HG03575 (cell line): ENCODE data around the gene DAGLB.
A peak's percentile ranks its signal among the peaks of the same experiment; 100 is the strongest.
"Not testable (repeated sequence)": the region's sequence is repeated elsewhere in the genome, so short reads cannot be mapped to it uniquely, and the experiment has no call there.

Experiments
- ATAC-seq: cut with Tn5 transposase; IDR thresholded peaks from one replicate; pipeline ENCODE4 v1.9.1; 2021; ENCODE audit not compliant: unreplicated experiment, insufficient number of reproducible peaks, low FRiP score; ENCODE audit errors: extremely low read depth

The DAGLB gene

GRCh38 chr7:6465862-6466261 lies 18.1 kb upstream of the DAGLB start:
- ATAC-seq: no peak

- not testable (repeated sequence) for ATAC-seq
These were observed 15.9 kb upstream of the DAGLB start for GRCh38 chr7:6463609-6464008.

DNA sequence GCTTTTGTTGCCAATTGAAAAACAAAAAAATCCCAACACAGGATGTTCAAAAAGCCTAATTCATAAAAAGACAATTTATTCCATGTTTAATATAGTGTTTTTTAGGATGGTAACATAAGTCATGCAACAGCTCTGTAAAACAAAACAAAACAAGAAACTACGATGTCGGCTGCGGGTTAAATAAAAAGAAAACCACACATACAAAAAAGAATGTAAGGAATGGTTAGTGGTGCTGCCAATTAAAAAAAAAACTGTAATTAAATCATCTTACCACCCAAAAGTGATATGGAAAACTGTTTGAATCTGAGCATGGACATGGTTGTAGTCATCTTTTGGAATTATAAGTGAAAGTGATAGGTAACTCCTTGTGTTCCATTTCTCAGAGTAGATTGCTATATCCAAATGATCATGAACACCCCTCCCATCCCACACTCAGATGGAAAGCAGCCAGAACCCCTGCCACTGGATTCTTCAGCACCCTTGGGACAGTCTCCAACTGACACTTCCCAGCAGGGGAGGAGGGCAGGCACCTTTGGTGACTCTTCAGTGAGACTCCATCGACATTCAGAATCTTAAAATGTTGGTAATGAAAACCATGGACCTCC lies 14.3 kb upstream of the DAGLB start:
- no peak for ATAC-seq

DNA sequence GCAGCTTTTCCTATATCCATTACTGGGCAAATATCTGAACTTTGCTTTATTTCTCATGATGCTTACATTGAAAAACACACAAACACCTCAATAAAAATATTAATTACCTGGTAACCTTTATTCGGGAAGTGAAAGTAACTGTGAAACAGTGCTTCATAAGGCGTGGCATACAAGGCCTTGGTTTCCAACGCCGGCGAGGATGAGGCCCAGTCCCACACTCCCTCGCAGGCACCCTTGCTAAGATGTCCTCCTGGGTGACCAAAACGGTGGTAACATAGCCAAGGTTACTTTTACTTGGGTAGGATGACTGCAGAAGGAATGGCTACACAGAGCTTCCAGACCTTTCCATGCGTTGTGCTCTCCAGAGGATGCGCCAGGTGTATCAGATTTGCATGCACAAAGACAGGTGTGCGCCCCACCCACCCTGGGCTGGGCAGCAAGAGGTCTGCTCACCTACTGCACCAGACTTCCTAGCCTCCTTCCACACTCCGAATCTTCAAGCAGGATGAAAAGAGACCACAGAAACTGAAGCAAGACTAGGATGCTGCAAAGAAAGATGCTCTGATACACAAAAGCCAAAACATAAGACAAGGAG lies 13.3 kb upstream of the DAGLB start:
- no peak for ATAC-seq

- ATAC-seq: no peak
These were observed 12.5 kb upstream of the DAGLB start for GRCh38 chr7:6460303-6460702.

- not testable (repeated sequence) for ATAC-seq
These were observed 10.9 kb upstream of the DAGLB start for GRCh38 chr7:6458676-6459075.

- no peak for ATAC-seq
These were observed 6.0 kb upstream of the DAGLB start for GRCh38 chr7:6453734-6454133.

DNA sequence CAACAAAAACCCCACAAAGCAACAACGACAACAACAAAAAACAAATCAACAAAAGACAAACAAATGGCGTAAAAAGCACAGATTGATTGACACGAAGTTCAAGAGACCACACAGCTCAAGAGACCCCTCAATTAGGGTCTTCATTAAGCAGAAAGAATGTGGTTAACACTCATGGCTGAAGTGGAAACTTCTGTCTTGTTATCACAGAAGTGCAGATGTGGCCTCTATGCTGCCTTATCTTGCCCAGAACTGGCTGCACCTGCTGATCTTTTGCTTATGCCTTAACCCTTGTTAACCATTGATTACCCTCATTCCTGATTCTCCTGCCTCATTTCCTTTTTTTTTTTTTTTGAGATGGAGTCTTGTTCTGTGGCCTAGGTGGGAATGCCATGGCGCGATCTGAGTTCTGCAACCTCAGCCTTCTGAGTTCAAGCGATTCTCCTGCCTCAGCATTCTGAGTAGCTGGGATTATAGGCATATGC lies 3.5 kb upstream of the DAGLB start:
- no peak for ATAC-seq

- ATAC-seq: not testable (repeated sequence)
These were observed 2.8 kb upstream of the DAGLB start for GRCh38 chr7:6450591-6450990.

DNA sequence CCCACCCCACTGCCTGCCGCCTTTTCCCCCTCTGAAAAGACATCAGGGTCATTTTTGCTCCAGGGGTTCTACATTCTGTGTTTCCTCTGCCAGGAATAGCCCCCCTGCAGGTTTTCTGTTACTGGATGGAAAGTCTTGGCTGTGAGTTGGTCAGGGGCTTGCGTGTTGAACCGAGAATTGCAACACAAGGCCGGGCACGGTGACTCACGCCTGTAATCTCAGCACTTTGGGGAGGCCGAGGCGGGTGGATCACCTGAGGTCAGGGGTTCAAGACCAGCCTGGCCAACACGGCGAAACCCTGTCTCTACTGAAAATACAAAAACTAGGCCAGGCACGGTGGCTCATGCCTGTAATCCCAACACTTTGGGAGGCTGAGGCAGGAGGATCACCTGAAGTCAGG lies 2.1 kb upstream of the DAGLB start:
- not testable (repeated sequence) for ATAC-seq

DNA sequence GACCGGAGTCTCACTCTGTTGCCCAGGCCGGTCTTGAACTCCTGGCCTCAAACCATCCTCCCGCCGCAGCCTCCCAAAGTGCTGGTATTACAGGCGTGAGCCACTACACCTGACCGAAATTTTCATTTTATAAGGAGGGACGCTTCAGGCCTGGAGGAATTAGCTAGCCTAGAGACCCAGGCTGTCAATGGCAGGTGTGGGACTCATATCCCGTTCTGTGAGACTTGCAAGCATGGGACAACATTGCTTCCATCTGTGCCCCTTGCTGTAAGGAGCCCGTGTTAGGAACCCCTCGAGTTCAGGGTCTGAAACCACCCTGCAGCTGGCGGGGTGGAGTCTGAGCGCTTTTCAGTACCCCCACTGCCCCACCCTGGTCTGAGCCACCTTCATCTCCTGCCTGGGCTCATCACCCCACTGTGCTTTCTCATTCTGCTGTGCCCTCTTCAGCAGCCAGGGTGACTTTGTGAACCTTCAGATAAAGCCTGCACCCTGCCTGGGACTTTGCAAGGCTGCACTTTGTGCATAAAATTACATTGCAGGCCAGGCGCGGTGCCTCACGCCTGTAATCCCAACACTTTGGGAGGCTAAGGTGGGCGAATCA lies 1.3 kb upstream of the DAGLB start:
- no peak for ATAC-seq

- ATAC-seq: peak; percentile 7
These were observed 745 bp downstream of the DAGLB start for GRCh38 chr7:6446838-6447580.

DNA sequence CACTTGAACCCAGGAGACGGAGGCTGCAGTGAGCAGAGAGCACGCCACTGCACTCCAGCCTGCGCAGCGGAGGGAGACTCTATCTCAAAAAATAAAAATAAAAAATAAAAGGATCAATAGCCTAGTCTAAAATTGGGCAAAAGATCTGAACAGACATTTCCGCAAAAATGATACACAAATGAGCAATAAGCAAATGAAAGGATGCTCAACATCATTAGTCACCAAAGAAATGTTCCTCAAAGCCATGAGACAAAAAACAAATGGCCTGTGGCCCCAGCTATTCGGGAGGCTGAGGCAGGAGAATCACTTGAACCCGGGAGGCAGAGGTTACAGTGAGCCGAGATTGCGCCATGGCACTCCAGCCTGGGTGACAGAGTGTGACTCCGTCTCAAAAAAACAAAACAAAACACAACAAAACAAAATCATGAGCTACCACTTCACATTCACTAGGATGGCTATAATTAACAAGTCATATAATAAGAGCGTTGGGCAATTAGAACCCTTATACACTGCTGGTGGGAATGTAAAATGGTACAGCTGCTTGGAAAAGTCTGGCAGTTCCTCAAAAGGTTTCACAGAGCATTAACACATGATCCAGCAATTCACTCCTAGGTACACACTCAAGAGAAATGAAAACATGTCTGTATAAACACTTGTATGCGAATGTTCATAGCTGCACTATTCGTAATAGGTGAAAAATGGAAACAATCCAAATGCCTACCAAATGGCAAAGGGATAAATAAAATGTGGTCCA lies 3.1 kb downstream of the DAGLB start:
- no peak for ATAC-seq

GRCh38 chr7:6443372-6443941 lies 4.3 kb downstream of the DAGLB start:
- no peak for ATAC-seq

DNA sequence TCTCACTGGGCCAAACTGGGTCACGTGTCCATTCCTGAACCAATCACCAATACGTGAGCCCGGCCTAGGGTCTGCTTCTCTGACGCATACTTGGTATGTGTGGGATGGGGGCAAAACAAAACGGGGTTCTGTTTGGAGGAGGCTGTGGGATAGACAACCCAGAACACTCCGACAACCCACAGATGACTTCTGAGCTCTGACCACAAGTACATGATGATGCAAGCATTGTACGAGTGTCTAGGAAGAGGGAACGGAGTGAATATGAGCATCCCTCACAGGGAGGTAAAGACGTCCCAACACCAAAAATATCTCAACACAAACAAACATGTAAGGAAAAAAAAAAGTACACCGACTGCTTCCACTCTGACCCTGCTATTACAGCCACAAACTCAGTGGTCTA lies 5.6 kb downstream of the DAGLB start:
- ATAC-seq: no peak

GRCh38 chr7:6440381-6440780 lies 7.4 kb downstream of the DAGLB start:
- no peak for ATAC-seq

DNA sequence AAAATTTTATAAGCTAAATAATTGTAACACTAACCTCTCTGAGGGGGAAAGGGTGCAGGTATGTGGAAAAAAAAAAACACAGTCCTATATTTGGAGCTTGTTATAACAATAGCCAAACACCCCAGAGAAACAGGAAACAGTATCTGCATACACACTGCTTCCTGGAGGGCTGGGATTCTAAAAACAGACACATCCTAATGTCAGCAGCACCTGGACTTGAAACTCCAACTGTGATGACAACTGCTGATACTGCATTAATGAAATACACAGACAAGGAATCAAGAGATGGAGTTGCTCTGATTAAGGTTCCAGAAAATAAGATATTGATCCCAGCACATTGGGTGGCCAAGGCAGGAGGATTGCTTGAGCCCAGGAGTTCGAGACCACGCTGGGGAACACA lies 9.3 kb downstream of the DAGLB start:
- ATAC-seq: no peak

DNA sequence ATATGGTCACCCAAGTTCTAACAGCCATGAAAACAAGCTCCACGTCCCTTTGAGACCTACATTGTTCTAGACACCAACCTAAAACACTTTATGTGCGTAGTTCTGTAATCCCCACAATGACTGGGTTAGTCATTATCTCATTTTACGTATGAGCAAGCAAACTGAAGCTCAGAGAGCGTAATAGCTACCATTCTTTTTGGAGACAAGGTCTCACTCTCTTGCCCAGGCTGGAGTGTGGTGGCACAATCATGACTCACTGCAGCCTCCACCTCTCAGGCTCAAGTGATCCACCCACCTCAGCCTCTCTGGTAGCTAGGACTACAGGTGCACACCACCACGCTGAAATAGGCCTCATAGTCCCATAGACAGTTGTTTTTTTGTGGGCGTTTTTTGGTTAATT lies 10.5 kb downstream of the DAGLB start:
- ATAC-seq: no peak

DNA sequence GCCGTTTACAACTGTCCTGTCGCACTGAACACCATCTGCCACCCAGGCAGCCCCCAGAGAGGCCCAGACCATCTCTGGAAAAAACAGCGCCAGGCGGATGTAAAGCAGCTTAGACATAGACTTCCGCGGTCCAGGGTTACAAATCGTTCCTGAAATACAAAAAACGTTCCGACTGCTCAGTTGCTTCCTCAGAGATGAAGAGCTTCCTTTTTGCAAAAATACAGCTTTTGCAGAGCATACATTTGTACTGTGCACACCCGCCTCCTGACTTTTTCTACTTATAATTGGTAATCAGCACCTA lies 11.4 kb downstream of the DAGLB start:
- ATAC-seq: no peak
